HepG2 (cell line): ENCODE results near the gene TADA1. TPM values are rescaled to one million over a fixed set of nuclear protein-coding genes. Genes with fewer than 3 reads are reported as not detected.
A peak's percentile ranks its signal among the peaks of the same experiment; 100 is the strongest.

Source experiments
- ARID4A ChIP-seq: sonication (generic); formaldehyde crosslinking; IDR thresholded peaks from 2 replicates; pipeline ENCODE4 v1.5.0; 2020; ENCODE audit warnings: mild to moderate bottlenecking, missing genetic modification reagents, borderline replicate concordance
- FOXK1 ChIP-seq: sonication (generic); formaldehyde crosslinking; IDR thresholded peaks from 2 replicates; pipeline ENCODE4 v1.4.0; 2020; ENCODE audit warnings: low read depth, missing genetic modification reagents, borderline replicate concordance
- HDAC1 ChIP-seq: sonication (generic); formaldehyde crosslinking; IDR thresholded peaks from 2 replicates; pipeline ENCODE4 v1.5.1; 2020; ENCODE audit warnings: mild to moderate bottlenecking, missing genetic modification reagents
- KDM1A ChIP-seq: IDR thresholded peaks from 2 replicates; pipeline ENCODE4 v1.6.1; 2016; ENCODE audit warnings: missing compliant biosample characterization
- MAF1 ChIP-seq: sonication (generic); formaldehyde crosslinking; IDR thresholded peaks from 2 replicates; pipeline ENCODE4 v1.5.0; 2020; ENCODE audit warnings: missing genetic modification reagents, borderline replicate concordance
- PATZ1 ChIP-seq: sonication (generic); formaldehyde crosslinking; IDR thresholded peaks from 2 replicates; pipeline ENCODE4 v1.4.0; 2020; ENCODE audit warnings: missing genetic modification reagents
- RFXAP ChIP-seq: sonication (generic); formaldehyde crosslinking; IDR thresholded peaks from 2 replicates; pipeline ENCODE4 v1.4.0; 2020; ENCODE audit warnings: missing genetic modification reagents, borderline replicate concordance
- RXRA ChIP-seq: sonication (generic); formaldehyde crosslinking; IDR thresholded peaks from 2 replicates; pipeline ENCODE4 v1.5.1; 2020; ENCODE audit warnings: missing genetic modification reagents
- SOX5 ChIP-seq: IDR thresholded peaks from 2 replicates; pipeline ENCODE4 v1.6.1; 2016; ENCODE audit warnings: borderline replicate concordance
- SP5 ChIP-seq: IDR thresholded peaks from 2 replicates; pipeline ENCODE4 v1.6.1; 2016; ENCODE audit warnings: low read depth, borderline replicate concordance
- TBX2 ChIP-seq: sonication (generic); formaldehyde crosslinking; IDR thresholded peaks from 2 replicates; pipeline ENCODE4 v1.5.0; 2020; ENCODE audit warnings: missing genetic modification reagents, mild to moderate bottlenecking, borderline replicate concordance
- TFAP4 ChIP-seq: sonication (generic); IDR thresholded peaks from 2 replicates; pipeline ENCODE4 v1.6.1; 2016; ENCODE audit warnings: low read depth, borderline replicate concordance
- XRCC5 ChIP-seq: fragments of 200-400 bp; formaldehyde crosslinking; optimal IDR thresholded peaks from 2 replicates; pipeline ENCODE3; 2017; ENCODE audit warnings: mild to moderate bottlenecking, low read length
- ZMYM2 ChIP-seq: sonication (generic); formaldehyde crosslinking; IDR thresholded peaks from 2 replicates; pipeline ENCODE4 v1.8.0; 2022; ENCODE audit warnings: mild to moderate bottlenecking, missing genetic modification reagents
- ZNF281 ChIP-seq: sonication (generic); formaldehyde crosslinking; IDR thresholded peaks from 2 replicates; pipeline ENCODE4 v1.4.0; 2020; ENCODE audit warnings: missing genetic modification reagents, borderline replicate concordance
- ZNF362 ChIP-seq: sonication (generic); formaldehyde crosslinking; IDR thresholded peaks from 2 replicates; pipeline ENCODE4 v1.4.0; 2020; ENCODE audit warnings: missing genetic modification reagents, mild to moderate bottlenecking, borderline replicate concordance
- ZNF567 ChIP-seq: sonication (generic); formaldehyde crosslinking; IDR thresholded peaks from 2 replicates; pipeline ENCODE4 v1.8.1; 2023; ENCODE audit warnings: mild to moderate bottlenecking, missing genetic modification reagents, borderline replicate concordance
- ZNF614 ChIP-seq: IDR thresholded peaks from 2 replicates; pipeline ENCODE4 v1.6.1; 2018; ENCODE audit warnings: missing biosample characterization, missing genetic modification reagents, inconsistent platforms, borderline replicate concordance
- ZNF776 ChIP-seq: sonication (generic); formaldehyde crosslinking; IDR thresholded peaks from 2 replicates; pipeline ENCODE4 v1.4.0; 2020; ENCODE audit warnings: mild to moderate bottlenecking, missing genetic modification reagents
- polyA plus RNA-seq, 8 experiments: library from polyadenylated mRNA; depleted of rRNA in 3 of 8; stranded (reverse) in 7 of 8; unstranded in 1 of 8; fragments of >200 nt; fragmentation: Illumina TruSeq in 4 of 8; extraction: Trizol in 4 of 8; gene quantifications; 2 replicates each; pipeline versions ENCODE4 v1.2.1 to v1.2.3, GENCODE V29; 2011 to 2016; ENCODE audit warnings: low read depth in 4 of 8, missing spikeins in 1 of 8, mixed read lengths in 1 of 8; ENCODE audit not compliant: insufficient read depth in 1 of 8
- total RNA-seq, 5 experiments: library from RNA; depleted of rRNA; stranded (reverse); fragments of >200 nt; fragmentation: Illumina TruSeq; extraction: Trizol; gene quantifications; 2 replicates each; pipeline ENCODE4 v1.2.3, GENCODE V29; 2016; ENCODE audit warnings: low read depth in 1 of 5

TADA1 gene
- total and polyA plus RNA-seq, 2 of the 13 experiments (the other 11 are each of a cell fraction or from before 2014, with no cell fraction given): 28.3 to 29.1 TPM

- TF ChIP-seq RFXAP (CRISPR knock-in tag) (0 out of 2 replicates have a peak, but pooled peaks have one; percentile 36), TBX2 (no peak), MAF1 (CRISPR knock-in tag) (no peak), RXRA (CRISPR knock-in tag) (peak; percentile 51; the same call in 1 of the 2 replicates), HDAC1 (CRISPR knock-in tag) (peak; percentile 39; the same call in 1 of the 2 replicates), ZNF614 (CRISPR knock-in tag) (peak; percentile 91), SP5 (CRISPR knock-in tag) (peak; percentile 64), KDM1A (CRISPR knock-in tag) (peak; percentile 89; the same call in 1 of the 2 replicates), ZNF362 (CRISPR knock-in tag) (peak; percentile 98), SOX5 (CRISPR knock-in tag) (peak; percentile 31; the same call in 1 of the 2 replicates), PATZ1 (CRISPR knock-in tag) (0 out of 2 replicates have a peak, but pooled peaks have one; percentile 16), TFAP4 (no peak), ZNF567 (CRISPR knock-in tag) (no peak), FOXK1 (CRISPR knock-in tag) (peak; percentile 12; the same call in 1 of the 2 replicates), ZMYM2 (peak; percentile 95), ARID4A (CRISPR knock-in tag) (0 out of 2 replicates have a peak, but pooled peaks have one; percentile 36), ZNF776 (CRISPR knock-in tag) (no peak), ZNF281 (CRISPR knock-in tag) (peak; percentile 88), XRCC5 (peak; percentile 61)
Measured at GRCh38 chr1:166874464-166874863, 1.6 kb downstream of the TADA1 start (continued).
